AG10803 (cell line): ENCODE data around the gene NEK6.

Source experiments
- DNase-seq: peaks from one replicate; pipeline ENCODE4 v3.0.0; 2010; ENCODE audit warnings: low read depth
- H3K4me3 ChIP-seq: 2 replicates; pipeline ENCODE4 v1.5.1; 2011; ENCODE audit warnings: mild to moderate bottlenecking, low read length, control low read depth
- CTCF ChIP-seq: conservative IDR thresholded peaks from 2 replicates; pipeline ENCODE4 v1.5.1; 2011; ENCODE audit warnings: mild to moderate bottlenecking, low read length, control low read depth, inconsistent platforms

NEK6 gene

GRCh38 chr9:124307379-124308030, 49.8 kb downstream of the NEK6 start:
- no peak overlapping the region for H3K4me3 ChIP-seq
- no peak for DNase-seq
- no peak for TF ChIP-seq CTCF

GRCh38 chr9:124308606-124309491, 51.1 kb downstream of the NEK6 start:
- H3K4me3 ChIP-seq = no peak overlapping the region
- TF ChIP-seq CTCF = no peak
- DNase-seq = no peak

GRCh38 chr9:124309667-124310084, 51.9 kb downstream of the NEK6 start:
- no peak overlapping the region for H3K4me3 ChIP-seq
- peak; percentile 96 for DNase-seq
- no peak for TF ChIP-seq CTCF

- H3K4me3 ChIP-seq = no peak overlapping the region
- DNase-seq = no peak
- no peak for TF ChIP-seq CTCF
Measured at GRCh38 chr9:124311283-124311682, 53.5 kb downstream of the NEK6 start.

- TF ChIP-seq CTCF = 0 out of 2 replicates have a peak, but pooled peaks have one; percentile 6
- no peak overlapping the region for H3K4me3 ChIP-seq
- no peak for DNase-seq
Measured at GRCh38 chr9:124312290-124313265, 54.8 kb downstream of the NEK6 start.

- no peak overlapping the region for H3K4me3 ChIP-seq
- no peak for TF ChIP-seq CTCF
- no peak for DNase-seq
Measured at GRCh38 chr9:124313940-124314339, 56.2 kb downstream of the NEK6 start.
